ENCODE measurements around the gene CACNA2D2. TPM values are rescaled to one million over a fixed set of nuclear protein-coding genes. Genes with fewer than 3 reads are reported as not detected.

CACNA2D2 gene
- total and polyA plus RNA-seq, 2 of the 13 experiments (the other 11 are each of a cell fraction or from before 2014, with no cell fraction given): not detected

- no peak overlapping the region for H3K4me2 ChIP-seq (ENCODE audit: low read depth, low read length)
- ChIA-PET CTCF (ENCODE audit: low intra/inter-chr PET ratio, low total read pairs) (no interaction called here), POLR2A (no interaction called here)
- FAIRE-seq (no peak), ATAC-seq (no peak), DNase-seq (ENCODE audit: low spot score) (no peak)
- no peaks in the 10 kb centered on the region for H3K79me2 ChIP-seq (ENCODE audit: insufficient read depth, low read length)
- peaks cover 7 to 63% of the 10 kb centered on the region in 2 experiments; a peak in 4 of 5 replicates for H3K27me3 ChIP-seq (ENCODE audit: control insufficient read depth in 1 of 2, insufficient read depth in 2 of 2, low read length in 2 of 2)
- H3K9me3 ChIP-seq (ENCODE audit: low read length): no peaks in the 10 kb centered on the region
- H3K4me1 ChIP-seq (ENCODE audit: insufficient read depth, low read length): no peaks in the 10 kb centered on the region
- H3K36me3 ChIP-seq (replicated peaks in 1 of 2; ENCODE audit: control insufficient read depth in 1 of 2, insufficient read depth in 2 of 2, low read length in 2 of 2): no peaks in the 10 kb centered on the region
- no peak overlapping the region for H3K9ac ChIP-seq (ENCODE audit: insufficient read depth, low read depth, low read length)
- WGBS (ENCODE audit: low lambda C conversion rate): 0% methylated on average over 3 of the region's 4 CpGs
- H4K20me1 ChIP-seq (ENCODE audit: insufficient read depth, low read length): no peaks in the 10 kb centered on the region
- H3K27ac ChIP-seq (ENCODE audit: extremely low read length, insufficient read depth, low read length): no peak overlapping the region
- no TSS peak for BruUV-seq (replicated peaks)
- H3K4me3 ChIP-seq (replicated peaks in 1 of 3; ENCODE audit: insufficient read depth in 1 of 3, low read depth in 2 of 3, low read length in 3 of 3): no peak overlapping the region
- no peak overlapping the region for H2AFZ ChIP-seq (ENCODE audit: low read length)
- intact Hi-C loops (cut with micrococcal nuclease; ENCODE audit: unreplicated experiment) (no loop called here), in situ Hi-C loops (cut with HindIII; ENCODE audit: extremely low pct_ligation_motif_present, low pct_unique_long_range_greater_than_20kb) (no loop called here)
- TF ChIP-seq ZNF549 (CRISPR knock-in tag; IDR thresholded peaks at IDR 0.05): no peak
- TF ChIP-seq KMT2B (CRISPR knock-in tag; IDR thresholded peaks at IDR 0.05): no peak
- TF ChIP-seq RBAK (CRISPR knock-in tag; IDR thresholded peaks at IDR 0.05): no peak
- no peak for TF ChIP-seq SP2 (CRISPR knock-in tag; IDR thresholded peaks at IDR 0.05)
- no peak for TF ChIP-seq ZNF781 (CRISPR knock-in tag; IDR thresholded peaks at IDR 0.05; ENCODE audit: borderline replicate concordance, not compliant biosample characterization)
- TF ChIP-seq NR2F2 (IDR thresholded peaks at IDR 0.05; ENCODE audit: borderline replicate concordance, low read depth): no peak
- TF ChIP-seq SOX6 (IDR thresholded peaks at IDR 0.05): no peak
- TF ChIP-seq SOX6 (CRISPR knock-in tag; IDR thresholded peaks at IDR 0.05): no peak
- TF ChIP-seq ZNF609 (CRISPR knock-in tag; IDR thresholded peaks at IDR 0.05; ENCODE audit: borderline replicate concordance): no peak
- no peak for TF ChIP-seq CTCF (CRISPR knock-in tag; IDR thresholded peaks at IDR 0.05)
- no peak for TF ChIP-seq SP1 (IDR thresholded peaks at IDR 0.05)
- no peak for TF ChIP-seq SP1 (CRISPR knock-in tag; IDR thresholded peaks at IDR 0.05)
- no peak for TF ChIP-seq HIVEP1 (CRISPR knock-in tag; IDR thresholded peaks at IDR 0.05)
- no peak for TF ChIP-seq RFX1 (IDR thresholded peaks at IDR 0.05)
- TF ChIP-seq POGK (CRISPR knock-in tag; conservative IDR thresholded peaks at IDR 0.05): no peak
- no peak for TF ChIP-seq MAF1 (CRISPR knock-in tag; IDR thresholded peaks at IDR 0.05; ENCODE audit: borderline replicate concordance)
- TF ChIP-seq ETS1 (CRISPR knock-in tag; IDR thresholded peaks at IDR 0.05): no peak
These were observed 27.8 kb upstream of the CACNA2D2 start for GRCh38 chr3:50531201-50531600.

Measured in HepG2 (cell line).